GM12891 (cell line): ENCODE results near the gene SMAD6.

Source experiments
- POLR2A ChIP-seq: IDR thresholded peaks from 2 replicates; pipeline ENCODE4 v1.6.1; 2011; ENCODE audit warnings: low read depth, low read length, control low read depth
- POLR2AphosphoS5 ChIP-seq: IDR thresholded peaks from 2 replicates; pipeline ENCODE4 v1.6.1; 2011; ENCODE audit warnings: low read depth, low read length, control low read depth

- TF ChIP-seq POLR2A, result no peak
- no peak for TF ChIP-seq POLR2AphosphoS5
These were observed 5.5 kb downstream of the SMAD6 start for GRCh38 chr15:66707310-66708082.
